GM12873 (cell line): ENCODE data around the gene ARL2BP.
A peak's percentile ranks its signal among the peaks of the same experiment; 100 is the strongest.

Experiments used
- TF ChIP-seq, protein P1 (sequence below): IDR thresholded peaks from 2 replicates; pipeline ENCODE4 v1.5.1; 2012; ENCODE audit warnings: low read depth, mild to moderate bottlenecking, moderate library complexity, low read length, control low read depth; ENCODE audit not compliant: insufficient read depth; ENCODE audit errors: missing control alignments

Gene ARL2BP

DNA sequence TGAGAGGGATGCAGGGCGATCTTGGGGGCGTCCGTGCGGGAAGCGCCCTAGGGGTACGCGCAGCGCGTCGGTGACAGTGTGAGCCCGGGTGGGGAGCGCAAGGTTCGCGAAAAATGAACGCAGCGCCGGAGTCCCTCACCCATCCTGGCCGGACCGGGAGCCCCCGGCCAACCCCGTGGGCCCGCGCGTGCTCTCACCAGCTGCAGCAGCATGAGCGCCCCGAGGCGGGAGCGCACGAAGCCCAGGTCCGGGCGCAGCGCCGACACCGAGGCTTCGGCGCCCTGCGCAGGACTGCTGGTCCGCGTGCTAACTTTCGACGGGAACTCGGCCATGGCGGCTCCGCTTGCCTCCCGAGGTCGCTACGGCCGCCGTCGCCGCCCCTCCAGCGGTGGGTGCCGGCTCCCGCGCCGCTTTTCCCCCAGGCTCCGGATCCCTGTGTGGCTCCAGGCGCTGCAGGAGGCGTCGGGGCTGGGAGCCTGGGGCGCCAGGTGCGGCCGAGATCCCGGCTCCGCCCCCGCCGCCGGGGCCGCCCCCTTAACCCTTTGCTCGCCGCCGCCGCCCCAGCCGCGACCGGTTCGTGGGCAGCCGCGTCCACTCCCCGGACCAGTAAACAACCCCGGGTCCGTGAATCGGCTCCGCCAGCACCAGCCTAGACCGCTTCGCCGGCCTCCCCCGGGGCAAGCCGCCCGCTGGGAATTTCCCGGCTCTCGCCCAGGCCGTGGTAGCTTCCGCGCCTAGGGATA is 39.3 kb downstream of the ARL2BP start, which contains the start of gene PLLP:
PLLP (minus strand) TSS at position 464 of the 743 bp plus-strand sequence; CDS start at position 332, 132 bp downstream.
- TF ChIP-seq, protein P1, sequence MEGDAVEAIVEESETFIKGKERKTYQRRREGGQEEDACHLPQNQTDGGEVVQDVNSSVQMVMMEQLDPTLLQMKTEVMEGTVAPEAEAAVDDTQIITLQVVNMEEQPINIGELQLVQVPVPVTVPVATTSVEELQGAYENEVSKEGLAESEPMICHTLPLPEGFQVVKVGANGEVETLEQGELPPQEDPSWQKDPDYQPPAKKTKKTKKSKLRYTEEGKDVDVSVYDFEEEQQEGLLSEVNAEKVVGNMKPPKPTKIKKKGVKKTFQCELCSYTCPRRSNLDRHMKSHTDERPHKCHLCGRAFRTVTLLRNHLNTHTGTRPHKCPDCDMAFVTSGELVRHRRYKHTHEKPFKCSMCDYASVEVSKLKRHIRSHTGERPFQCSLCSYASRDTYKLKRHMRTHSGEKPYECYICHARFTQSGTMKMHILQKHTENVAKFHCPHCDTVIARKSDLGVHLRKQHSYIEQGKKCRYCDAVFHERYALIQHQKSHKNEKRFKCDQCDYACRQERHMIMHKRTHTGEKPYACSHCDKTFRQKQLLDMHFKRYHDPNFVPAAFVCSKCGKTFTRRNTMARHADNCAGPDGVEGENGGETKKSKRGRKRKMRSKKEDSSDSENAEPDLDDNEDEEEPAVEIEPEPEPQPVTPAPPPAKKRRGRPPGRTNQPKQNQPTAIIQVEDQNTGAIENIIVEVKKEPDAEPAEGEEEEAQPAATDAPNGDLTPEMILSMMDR: no peak

DNA sequence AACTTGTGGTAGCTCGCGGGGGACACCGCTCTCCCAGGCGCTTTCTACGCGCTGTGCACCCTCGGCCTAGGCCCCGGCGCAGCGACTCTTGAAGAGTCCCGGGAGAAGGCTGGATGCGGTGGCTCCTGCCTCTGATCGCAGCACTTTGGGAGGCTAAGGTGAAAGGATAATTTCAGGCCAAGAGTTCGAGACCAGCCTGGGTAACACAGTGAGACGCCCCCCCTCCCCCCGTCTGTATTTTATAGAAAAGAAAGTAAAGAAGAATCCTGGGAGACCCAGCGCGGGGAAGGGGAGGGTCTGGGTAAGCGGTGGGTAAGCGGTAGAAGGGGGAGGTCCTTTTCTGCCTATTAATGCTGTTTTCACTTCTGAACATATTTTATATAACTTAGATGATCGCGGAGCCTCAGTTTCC is 39.9 kb downstream of the ARL2BP start:
- TF ChIP-seq, protein P1: no peak

DNA sequence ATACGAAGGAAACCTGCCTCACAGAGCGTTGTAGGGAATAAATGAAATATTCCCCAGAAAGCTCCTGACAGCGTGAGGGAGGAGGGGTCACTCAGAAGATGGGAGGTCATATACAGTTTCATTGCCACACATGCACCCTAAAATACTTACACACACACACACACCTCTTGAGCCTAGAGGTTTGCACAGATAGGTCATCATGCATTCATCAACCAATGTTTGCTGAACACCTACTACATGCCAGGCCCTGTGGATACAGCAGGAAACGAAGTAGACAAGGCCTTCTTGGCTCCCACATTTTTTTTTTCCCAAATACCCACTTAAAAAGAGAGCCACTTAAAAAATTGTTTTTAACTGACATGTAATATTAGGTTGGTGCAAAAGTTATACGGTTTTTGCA is 40.3 kb downstream of the ARL2BP start:
- TF ChIP-seq, protein P1: no peak

DNA sequence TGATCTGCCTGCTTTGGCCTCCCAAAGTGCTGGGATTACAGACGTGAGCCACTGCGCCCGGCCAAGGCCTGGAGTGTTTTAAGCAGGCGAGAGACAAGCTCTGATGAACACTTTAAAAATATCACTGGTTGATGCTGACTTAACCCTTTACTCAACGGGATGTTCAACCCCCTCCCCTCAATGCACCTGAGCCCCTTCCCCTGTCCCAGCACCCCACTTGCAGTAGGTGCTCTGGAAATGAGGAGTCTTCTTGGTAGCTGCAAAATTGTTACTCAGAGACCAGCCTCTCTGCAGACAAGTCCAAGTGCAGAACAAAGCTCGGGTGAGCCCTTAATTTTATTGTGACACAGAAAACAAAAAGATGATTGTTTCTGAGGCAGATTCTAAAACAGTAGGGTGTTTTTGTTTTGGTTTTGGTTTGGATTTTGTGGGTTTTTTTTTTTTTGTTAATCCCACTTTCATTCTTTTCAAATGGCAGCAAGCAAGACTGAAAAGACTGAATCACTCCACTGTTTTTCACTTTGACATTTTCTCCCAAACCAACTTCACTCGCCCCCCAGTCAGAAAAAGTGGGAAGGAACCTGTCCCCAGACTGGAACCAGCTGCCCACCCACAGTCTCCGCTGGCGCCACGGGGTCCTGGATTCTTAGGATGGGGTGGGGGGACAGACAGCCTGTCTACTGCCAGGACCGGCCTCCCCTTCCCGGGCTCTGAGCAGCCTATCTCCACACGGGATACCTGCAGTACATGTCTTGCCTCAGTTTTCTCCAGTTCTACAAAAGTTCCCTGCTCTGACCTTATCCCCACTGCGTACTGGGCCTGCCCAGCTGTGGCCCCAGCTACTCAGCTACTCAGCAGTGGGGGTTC is 44.6 kb downstream of the ARL2BP start:
- TF ChIP-seq, protein P1: no peak

DNA sequence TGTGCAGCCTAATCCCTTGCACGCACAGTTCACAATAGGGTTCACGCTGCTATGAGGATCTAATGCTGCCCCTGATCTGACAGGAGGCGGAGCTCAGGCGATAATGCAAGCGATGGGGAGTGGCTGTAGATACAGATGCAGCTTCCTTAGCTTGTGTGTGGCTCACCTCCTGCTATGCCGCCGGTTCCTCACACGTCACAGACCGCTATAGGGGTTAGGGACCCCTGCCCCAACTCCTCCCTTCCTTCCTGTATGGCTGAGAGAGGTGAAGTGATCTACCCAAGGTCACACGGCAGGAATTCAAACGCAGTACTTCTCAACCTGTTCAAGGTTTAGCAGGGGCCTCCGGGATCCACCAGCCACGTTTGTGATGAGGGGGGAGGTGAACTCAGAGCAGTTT is 52.8 kb downstream of the ARL2BP start:
- TF ChIP-seq, protein P1: no peak

DNA sequence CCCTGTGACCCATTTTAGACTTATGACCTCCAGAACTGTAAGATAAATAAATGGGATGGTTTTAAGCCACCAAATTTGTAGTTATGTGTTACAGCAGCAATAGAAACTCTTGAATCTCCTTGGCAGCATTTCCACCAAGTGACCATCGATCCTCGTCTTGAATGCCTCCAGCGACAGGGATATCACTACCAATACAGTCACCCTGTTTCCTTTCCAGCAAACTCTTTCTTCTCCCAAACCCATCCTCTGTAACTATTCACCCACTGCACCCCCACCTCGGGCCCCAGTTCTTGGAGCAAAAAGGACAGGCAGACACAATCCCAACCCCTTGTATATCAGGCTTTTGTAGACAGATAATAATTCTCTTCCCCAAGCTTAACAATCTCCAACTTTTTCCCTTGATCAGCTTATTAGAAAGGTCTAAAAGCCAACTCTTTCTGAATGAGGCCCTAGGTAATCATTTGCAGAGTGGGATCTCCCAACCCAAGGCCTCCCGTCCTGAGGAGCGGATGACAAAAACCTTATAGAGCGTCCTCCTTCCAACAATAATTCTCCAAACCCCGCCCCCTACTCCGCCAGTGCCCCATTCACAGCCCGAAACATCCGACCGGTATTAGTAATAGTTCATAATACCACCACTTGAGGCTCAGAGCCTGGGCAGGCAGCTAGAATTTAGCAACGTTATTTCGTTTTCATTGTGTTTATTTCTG is 54.1 kb downstream of the ARL2BP start:
- TF ChIP-seq, protein P1: peak; percentile 29

DNA sequence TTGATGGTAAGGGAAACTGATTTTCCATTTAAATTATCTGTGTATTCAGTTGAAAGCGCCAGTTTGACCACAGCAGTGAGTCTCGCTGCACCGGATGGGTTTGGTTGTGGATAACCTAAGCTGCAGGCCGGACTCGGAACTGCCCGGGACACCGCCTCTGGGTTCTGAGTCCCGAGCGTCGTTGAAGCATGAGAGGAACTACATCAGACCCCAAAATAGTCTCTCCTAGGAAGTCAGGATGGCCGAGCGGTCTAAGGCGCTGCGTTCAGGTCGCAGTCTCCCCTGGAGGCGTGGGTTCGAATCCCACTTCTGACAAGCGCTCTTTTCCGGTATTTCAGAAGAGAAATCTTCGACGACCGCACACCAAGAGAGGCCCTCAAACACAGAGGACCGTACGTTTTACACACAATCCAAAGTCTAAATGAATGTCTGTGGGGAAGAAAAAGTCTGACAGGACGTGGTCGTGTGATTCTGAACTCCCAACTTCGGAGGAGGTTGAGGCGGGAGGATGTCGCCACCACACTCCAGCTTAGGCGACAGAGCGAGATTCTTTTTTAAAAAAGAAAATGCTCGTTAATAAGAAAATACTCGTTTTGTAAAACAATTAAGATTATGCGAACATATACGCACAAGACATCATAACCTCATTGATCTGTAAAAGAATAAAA is 54.8 kb downstream of the ARL2BP start:
- TF ChIP-seq, protein P1: no peak
